ENCODE measurements around the gene EMID1. TPM values are rescaled to one million over a fixed set of nuclear protein-coding genes. Genes with fewer than 3 reads are reported as not detected.

EMID1 gene
- total RNA-seq, 2 experiments from 2014 or later = not detected

- intact Hi-C loops (cut with DNase I, micrococcal nuclease) = loop anchor here in 1 of 2 experiments (2.0 kb wide), 1 partner anchor 82 kb away; the partner anchor contains the start of gene AP1B1
- Histone ChIP-seq H3K27me3 (ENCODE audit: control insufficient read depth in 1 of 2, insufficient read depth in 2 of 2, low read length in 2 of 2) (peaks cover 12 to 15% of the 10 kb centered on the region in 2 experiments), H3K4me3 (ENCODE audit: low read length) (peak within 1 kb of the TSS; percentile 65), H3K27ac (ENCODE audit: low read depth in 1 of 2, low read length in 2 of 2) (no peak within 1 kb of the TSS), H3K4me1 (ENCODE audit: insufficient read depth, low read length) (peaks cover 50% of the 10 kb centered on the region), H3K9me3 (ENCODE audit: control insufficient read depth in 1 of 2, insufficient read depth in 1 of 2, low read length in 2 of 2) (peaks cover 0 to 4% of the 10 kb centered on the region in 2 experiments), H3K36me3 (ENCODE audit: insufficient read depth, low read length) (no peaks in the 10 kb centered on the region)
- POLR2A ChIA-PET = interaction anchor here (2.3 kb wide), 1 partner anchor 38 kb away, joined by 7 read pairs; the partner anchor contains the start of gene EWSR1
- Mint-ChIP-seq H3K4me1 (ENCODE audit: low read depth) (peaks cover 12% of the 10 kb centered on the region), H3K4me3 (peak within 1 kb of the TSS; percentile 85), H3K27me3 (peaks cover 20% of the 10 kb centered on the region), H3K9me3 (no peaks in the 10 kb centered on the region), H3K36me3 (ENCODE audit: low read depth) (peaks cover 6% of the 10 kb centered on the region), H3K27ac (no peak within 1 kb of the TSS)
- CTCF ChIA-PET = no interaction called here
- peak; percentile 51 for ATAC-seq (ENCODE audit: poor library complexity)
- DNase-seq = peak in 9 of 14 experiments; percentile 13 to 67 (median 44)
- TF ChIP-seq CTCF (IDR thresholded peaks at IDR 0.05) = no peak
These were observed 100.6 kb downstream of the EMID1 start, which contains the start of gene GAS2L1 for GRCh38 chr22:29306175-29306834. Gene GAS2L1, plus strand, starts transcription at chr22:29306650. Its CDS starts 1,456 bp downstream, at chr22:29308106.

- peaks cover 51% of the 10 kb centered on the region for H3K4me1 ChIP-seq (ENCODE audit: insufficient read depth, low read length)
- Mint-ChIP-seq H3K4me3 (peak overlapping the region; percentile 76), H3K4me1 (ENCODE audit: low read depth) (peaks cover 12% of the 10 kb centered on the region), H3K27me3 (peaks cover 23% of the 10 kb centered on the region), H3K27ac (no peak overlapping the region), H3K36me3 (ENCODE audit: low read depth) (no peaks in the 10 kb centered on the region), H3K9me3 (no peaks in the 10 kb centered on the region)
- H3K27ac ChIP-seq (ENCODE audit: low read depth in 1 of 2, low read length in 2 of 2) = no peak overlapping the region
- peak in 7 of 14 experiments; percentile 13 to 61 (median 42) for DNase-seq
- no peak for TF ChIP-seq CTCF (IDR thresholded peaks at IDR 0.05)
- no peaks in the 10 kb centered on the region for H3K36me3 ChIP-seq (ENCODE audit: insufficient read depth, low read length)
- H3K4me3 ChIP-seq (ENCODE audit: low read length) = peak overlapping the region; percentile 65
- POLR2A ChIA-PET = interaction anchor here (2.3 kb wide), 1 partner anchor 39 kb away, joined by 7 read pairs; the partner anchor contains the start of gene EWSR1
- intact Hi-C loops (cut with DNase I, micrococcal nuclease) = loop anchor here in 1 of 2 experiments (2.0 kb wide), 1 partner anchor 82 kb away; the partner anchor contains the start of gene AP1B1
- H3K27me3 ChIP-seq (ENCODE audit: control insufficient read depth in 1 of 2, insufficient read depth in 2 of 2, low read length in 2 of 2) = peaks cover 14 to 18% of the 10 kb centered on the region in 2 experiments
- peak; percentile 54 for ATAC-seq (ENCODE audit: poor library complexity)
- CTCF ChIA-PET = no interaction called here
- H3K9me3 ChIP-seq (ENCODE audit: control insufficient read depth in 1 of 2, insufficient read depth in 1 of 2, low read length in 2 of 2) = peaks cover 0 to 4% of the 10 kb centered on the region in 2 experiments
These were observed 101.3 kb downstream of the EMID1 start for GRCh38 chr22:29306835-29307595.

- Mint-ChIP-seq H3K9me3 (no peaks in the 10 kb centered on the region), H3K36me3 (ENCODE audit: low read depth) (no peaks in the 10 kb centered on the region), H3K27ac (no peak overlapping the region), H3K4me3 (peak overlapping the region; percentile 76), H3K27me3 (peaks cover 30% of the 10 kb centered on the region), H3K4me1 (ENCODE audit: low read depth) (peaks cover 12% of the 10 kb centered on the region)
- ATAC-seq (ENCODE audit: poor library complexity) = no peak
- Histone ChIP-seq H3K9me3 (ENCODE audit: control insufficient read depth in 1 of 2, insufficient read depth in 1 of 2, low read length in 2 of 2) (peaks cover 0 to 4% of the 10 kb centered on the region in 2 experiments), H3K4me3 (ENCODE audit: low read length) (no peak overlapping the region), H3K27me3 (ENCODE audit: control insufficient read depth in 1 of 2, insufficient read depth in 2 of 2, low read length in 2 of 2) (peaks cover 21 to 24% of the 10 kb centered on the region in 2 experiments), H3K36me3 (ENCODE audit: insufficient read depth, low read length) (no peaks in the 10 kb centered on the region), H3K27ac (ENCODE audit: low read depth in 1 of 2, low read length in 2 of 2) (no peak overlapping the region), H3K4me1 (ENCODE audit: insufficient read depth, low read length) (peaks cover 51% of the 10 kb centered on the region)
- ChIA-PET CTCF (no interaction called here), POLR2A (interaction anchor here (2.3 kb wide), 1 partner anchor 39 kb away, joined by 7 read pairs; the partner anchor contains the start of gene EWSR1)
- TF ChIP-seq CTCF (IDR thresholded peaks at IDR 0.05) = no peak
- intact Hi-C loops (cut with DNase I, micrococcal nuclease) = loop anchor here in 1 of 2 experiments (2.0 kb wide), 1 partner anchor 81 kb away; the partner anchor contains the start of gene AP1B1
- DNase-seq = peak in 1 of 14 experiments; percentile 15
These were observed 102.0 kb downstream of the EMID1 start for GRCh38 chr22:29307596-29308147.

All from CD4-positive, alpha-beta T cell (primary cell).